ENCODE data around the gene MIA. TPM values are rescaled to one million over a fixed set of nuclear protein-coding genes. Genes with fewer than 3 reads are reported as not detected.

MIA gene
- total RNA-seq, 3 donors from 2014 or later, result 1.4 to 8.6 (median 2.5) TPM

DNA sequence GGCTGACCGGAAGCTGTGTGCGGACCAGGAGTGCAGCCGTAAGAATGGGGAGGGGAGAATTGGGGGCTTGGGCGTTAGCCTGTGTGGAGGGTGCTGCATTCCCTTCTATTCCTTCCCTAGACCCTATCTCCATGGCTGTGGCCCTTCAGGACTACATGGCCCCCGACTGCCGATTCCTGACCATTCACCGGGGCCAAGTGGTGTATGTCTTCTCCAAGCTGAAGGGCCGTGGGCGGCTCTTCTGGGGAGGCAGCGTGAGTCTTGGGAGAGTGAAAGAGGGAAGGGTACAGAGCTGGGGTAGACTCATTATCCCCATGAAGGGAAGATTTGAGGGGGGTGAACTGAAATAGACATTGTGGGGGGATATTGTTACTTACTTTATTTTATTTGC, 306 bp downstream of the MIA start:
- ATAC-seq (no peak), DNase-seq (no peak)
- TF ChIP-seq, protein P1, sequence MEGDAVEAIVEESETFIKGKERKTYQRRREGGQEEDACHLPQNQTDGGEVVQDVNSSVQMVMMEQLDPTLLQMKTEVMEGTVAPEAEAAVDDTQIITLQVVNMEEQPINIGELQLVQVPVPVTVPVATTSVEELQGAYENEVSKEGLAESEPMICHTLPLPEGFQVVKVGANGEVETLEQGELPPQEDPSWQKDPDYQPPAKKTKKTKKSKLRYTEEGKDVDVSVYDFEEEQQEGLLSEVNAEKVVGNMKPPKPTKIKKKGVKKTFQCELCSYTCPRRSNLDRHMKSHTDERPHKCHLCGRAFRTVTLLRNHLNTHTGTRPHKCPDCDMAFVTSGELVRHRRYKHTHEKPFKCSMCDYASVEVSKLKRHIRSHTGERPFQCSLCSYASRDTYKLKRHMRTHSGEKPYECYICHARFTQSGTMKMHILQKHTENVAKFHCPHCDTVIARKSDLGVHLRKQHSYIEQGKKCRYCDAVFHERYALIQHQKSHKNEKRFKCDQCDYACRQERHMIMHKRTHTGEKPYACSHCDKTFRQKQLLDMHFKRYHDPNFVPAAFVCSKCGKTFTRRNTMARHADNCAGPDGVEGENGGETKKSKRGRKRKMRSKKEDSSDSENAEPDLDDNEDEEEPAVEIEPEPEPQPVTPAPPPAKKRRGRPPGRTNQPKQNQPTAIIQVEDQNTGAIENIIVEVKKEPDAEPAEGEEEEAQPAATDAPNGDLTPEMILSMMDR (IDR thresholded peaks at IDR 0.05), result no peak
- Histone ChIP-seq H3K36me3 (ENCODE audit: low read depth) (no peaks in the 10 kb centered on the region), H3K4me3 (no peak overlapping the region), H3K9me3 (no peaks in the 10 kb centered on the region), H3K4me1 (ENCODE audit: low read depth) (peaks cover 4% of the 10 kb centered on the region)
- intact Hi-C loops (cut with DNase I, micrococcal nuclease), result no loop called here

DNA sequence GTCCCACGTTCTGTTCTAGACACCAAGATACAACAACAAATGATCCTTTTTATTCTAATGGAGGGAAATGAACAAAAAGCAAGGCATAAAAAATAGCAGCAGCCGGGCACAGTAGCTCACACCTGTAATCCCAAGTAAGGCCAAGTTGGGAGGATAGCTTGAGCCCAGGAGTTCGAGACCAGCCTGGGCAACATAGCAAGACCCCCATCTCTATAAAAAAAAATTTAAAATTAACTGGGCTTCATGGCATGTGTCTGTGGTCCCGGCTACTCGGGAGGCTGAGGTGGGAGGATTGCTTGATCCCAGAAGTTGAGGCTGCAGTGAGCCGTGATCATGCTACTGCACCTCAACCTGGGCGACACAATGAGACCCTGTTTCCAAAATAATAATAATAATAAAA, 1.0 kb downstream of the MIA start:
- intact Hi-C loops (cut with DNase I, micrococcal nuclease), result no loop called here
- no peak overlapping the region for H3K4me3 ChIP-seq
- ATAC-seq (no peak), DNase-seq (no peak)
- TF ChIP-seq, protein P1 (IDR thresholded peaks at IDR 0.05), result no peak
- no peaks in the 10 kb centered on the region for H3K36me3 ChIP-seq (ENCODE audit: low read depth)
- no peaks in the 10 kb centered on the region for H3K9me3 ChIP-seq
- H3K4me1 ChIP-seq (ENCODE audit: low read depth), result peaks cover 4% of the 10 kb centered on the region

DNA sequence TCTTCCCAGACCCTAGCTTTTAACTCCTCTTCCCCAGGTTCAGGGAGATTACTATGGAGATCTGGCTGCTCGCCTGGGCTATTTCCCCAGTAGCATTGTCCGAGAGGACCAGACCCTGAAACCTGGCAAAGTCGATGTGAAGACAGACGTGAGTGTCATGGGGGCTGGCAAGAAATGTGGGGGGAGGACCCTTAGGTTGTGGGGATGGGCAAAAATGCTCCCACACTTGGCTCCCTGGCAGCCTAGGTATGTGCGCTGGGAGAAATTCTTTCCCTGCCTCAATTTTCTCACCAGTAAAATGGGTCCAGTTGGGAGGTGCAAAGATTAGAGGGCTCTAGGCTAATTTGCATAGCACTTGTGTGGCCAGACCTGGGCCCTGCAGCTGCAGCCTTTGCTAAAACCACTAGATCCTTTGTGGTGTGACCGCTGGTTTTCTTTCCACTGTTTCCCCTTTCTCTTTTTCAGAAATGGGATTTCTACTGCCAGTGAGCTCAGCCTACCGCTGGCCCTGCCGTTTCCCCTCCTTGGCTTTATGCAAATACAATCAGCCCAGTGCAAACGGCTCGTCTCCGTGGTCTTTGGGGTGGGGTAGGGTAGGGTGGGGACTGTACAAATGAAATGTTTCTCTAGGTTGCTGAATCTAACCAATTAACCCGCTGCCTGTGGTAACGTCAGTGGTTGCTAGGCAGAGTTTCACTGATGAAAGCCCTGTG, 1.8 kb downstream of the MIA start:
- intact Hi-C loops (cut with DNase I, micrococcal nuclease), result no loop called here
- H3K4me1 ChIP-seq (ENCODE audit: low read depth), result peaks cover 4% of the 10 kb centered on the region
- H3K4me3 ChIP-seq, result peak overlapping the region; percentile 58
- TF ChIP-seq, protein P1 (IDR thresholded peaks at IDR 0.05), result no peak
- ATAC-seq (peak; percentile 78), DNase-seq (peak; percentile 84 to 97 (median 91))
- H3K9me3 ChIP-seq, result no peaks in the 10 kb centered on the region
- H3K36me3 ChIP-seq (ENCODE audit: low read depth), result no peaks in the 10 kb centered on the region

DNA sequence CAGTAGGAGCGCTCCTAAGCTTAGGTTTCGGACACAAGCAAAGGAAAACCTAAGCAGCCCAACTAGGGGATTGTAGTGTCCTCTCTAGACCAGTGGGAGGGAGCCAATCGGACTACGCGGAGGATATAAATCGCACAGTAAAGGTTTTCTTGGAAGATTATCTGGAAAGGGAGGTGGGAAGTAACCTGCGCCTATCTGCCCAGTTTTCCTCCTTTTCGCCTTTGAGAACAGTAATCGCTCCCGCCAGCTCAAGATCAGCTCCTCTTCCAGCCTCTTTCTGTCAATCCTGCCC, 2.3 kb downstream of the MIA start:
- Histone ChIP-seq H3K4me1 (ENCODE audit: low read depth) (peaks cover 4% of the 10 kb centered on the region), H3K4me3 (peak overlapping the region; percentile 58), H3K9me3 (no peaks in the 10 kb centered on the region), H3K36me3 (ENCODE audit: low read depth) (no peaks in the 10 kb centered on the region)
- intact Hi-C loops (cut with DNase I, micrococcal nuclease), result no loop called here
- ATAC-seq (no peak), DNase-seq (no peak)
- TF ChIP-seq, protein P1 (IDR thresholded peaks at IDR 0.05), result no peak

DNA sequence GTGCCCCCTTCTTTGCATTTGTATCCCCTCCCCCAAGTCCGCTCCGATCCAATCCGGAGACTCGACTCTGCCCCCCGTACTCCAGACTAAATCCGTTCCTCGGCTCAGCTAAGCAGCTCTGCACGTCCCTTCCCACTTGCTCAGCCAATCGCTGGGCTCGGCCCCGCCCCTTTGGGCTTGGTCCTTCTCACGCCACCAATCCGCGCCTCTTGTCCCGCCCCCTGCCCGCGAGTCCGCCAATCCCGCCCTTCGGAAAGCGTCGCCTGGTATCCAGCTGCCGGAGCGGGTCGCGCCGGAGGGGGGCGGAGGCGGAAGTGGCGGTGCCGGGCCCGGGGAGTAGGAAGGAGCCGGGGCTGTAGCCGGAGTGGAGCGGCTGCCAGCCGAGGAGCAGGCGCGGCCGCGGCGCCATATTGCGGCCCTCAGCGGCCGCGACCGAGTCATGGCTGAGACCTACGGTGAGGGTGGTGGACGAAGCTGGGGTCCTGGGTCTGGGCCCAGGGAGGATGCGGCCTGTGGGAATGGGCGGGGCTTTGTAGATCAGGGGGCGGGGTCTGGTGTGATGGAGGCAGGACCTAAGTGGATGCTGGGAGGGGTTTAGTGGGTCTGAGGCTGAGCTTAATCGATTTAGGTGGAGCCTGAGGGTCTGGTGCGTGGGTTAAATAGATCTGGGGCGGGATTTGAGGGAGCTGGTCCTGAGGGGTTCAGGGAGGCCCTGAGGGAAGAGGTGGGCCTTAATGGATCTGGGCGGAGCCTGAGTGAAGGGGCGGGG, 2.8 kb downstream of the MIA start, which contains the start of gene RAB4B:
TSS of gene RAB4B (plus strand) at position 311 of the 769 bp plus-strand sequence. CDS start at position 440, 129 bp downstream.
- peaks cover 4% of the 10 kb centered on the region for H3K4me1 ChIP-seq (ENCODE audit: low read depth)
- intact Hi-C loops (cut with DNase I, micrococcal nuclease), result no loop called here
- ATAC-seq (peak; percentile 90), DNase-seq (peak; percentile 100)
- peak within 1 kb of the TSS; percentile 58 for H3K4me3 ChIP-seq
- H3K36me3 ChIP-seq (ENCODE audit: low read depth), result no peaks in the 10 kb centered on the region
- no peaks in the 10 kb centered on the region for H3K9me3 ChIP-seq
- TF ChIP-seq, protein P1 (IDR thresholded peaks at IDR 0.05), result no peak
